HEK293 (cell line): ENCODE data around the gene USP17L27.
"Not testable (repeated sequence)": the region's sequence is repeated elsewhere in the genome, so short reads cannot be mapped to it uniquely, and the experiment has no call there.

Source experiments
- INSM2 ChIP-seq: fragments of 450-650 bp; formaldehyde crosslinking; IDR thresholded peaks from 2 replicates; pipeline ENCODE4 v1.5.1; 2016; ENCODE audit warnings: missing biosample characterization, missing genetic modification characterization
- TRIM28 ChIP-seq: IDR thresholded peaks from 2 replicates; pipeline ENCODE4 v1.6.1; 2011; ENCODE audit warnings: low read length, control low read depth, borderline replicate concordance
- ZNF140 ChIP-seq: fragments of 450-650 bp; formaldehyde crosslinking; IDR thresholded peaks from 2 replicates; pipeline ENCODE4 v1.5.1; 2016; ENCODE audit warnings: missing biosample characterization, missing genetic modification characterization
- ZNF184 ChIP-seq: fragments of 450-650 bp; IDR thresholded peaks from 2 replicates; pipeline ENCODE4 v1.5.1; 2018; ENCODE audit warnings: missing biosample characterization, mild to moderate bottlenecking, missing genetic modification characterization
- ZNF777 ChIP-seq: fragments of 450-650 bp; formaldehyde crosslinking; IDR thresholded peaks from 2 replicates; pipeline ENCODE4 v1.5.1; 2017; ENCODE audit warnings: missing biosample characterization, missing genetic modification characterization, borderline replicate concordance

GRCh38 chr4:9334358-9334757 lies 9.6 kb upstream of the USP17L27 start, which contains the start of gene USP17L26:
- TF ChIP-seq TRIM28; INSM2; ZNF140 (tag by site-specific recombination); ZNF184 (tag by site-specific recombination); ZNF777 (tag by site-specific recombination): not testable (repeated sequence)
